Esophagus squamous epithelium (tissue), 4 donors: Measurements from ENCODE around the gene LHB.

ENCODE experiments used
- POLR2A ChIP-seq, 4 donors: fragments of 450-650 bp; IDR thresholded peaks; one replicate each; pipeline ENCODE4 v1.6.1; 2017; ENCODE audit warnings: antibody characterized with exemption in 4 of 4, mild to moderate bottlenecking in 4 of 4, moderate library complexity in 3 of 4
- TF ChIP-seq, protein P1 (sequence below), 6 experiments: fragments of 450-650 bp in 4 of 6; fragments of 200-600 bp in 2 of 6; sonication (generic) in 2 of 6; IDR thresholded peaks; one replicate each; pipeline ENCODE4 v1.5.1; 2016 to 2019; ENCODE audit warnings: antibody characterized with exemption in 6 of 6, mild to moderate bottlenecking in 4 of 6, moderate library complexity in 4 of 6

DNA sequence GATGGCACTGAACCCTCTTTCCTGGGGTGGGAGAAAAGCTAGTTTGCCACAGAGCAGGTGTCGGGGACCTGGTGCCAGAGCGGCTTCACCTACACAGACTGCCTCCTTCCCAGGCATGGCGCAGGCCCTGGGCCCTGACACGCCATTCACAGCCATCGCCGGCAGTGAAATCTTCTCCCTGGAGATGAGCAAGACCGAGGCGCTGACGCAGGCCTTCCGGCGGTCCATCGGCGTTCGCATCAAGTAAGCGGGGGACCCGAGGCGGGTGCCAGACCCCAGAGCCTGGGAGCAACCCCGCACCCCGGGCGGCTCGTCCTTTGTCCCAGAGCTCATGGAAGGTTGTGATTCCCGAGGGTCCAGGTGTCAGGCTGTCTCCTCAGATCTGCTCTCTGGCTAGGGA lies 10.0 kb downstream of the LHB start:
- TF ChIP-seq, protein P1, sequence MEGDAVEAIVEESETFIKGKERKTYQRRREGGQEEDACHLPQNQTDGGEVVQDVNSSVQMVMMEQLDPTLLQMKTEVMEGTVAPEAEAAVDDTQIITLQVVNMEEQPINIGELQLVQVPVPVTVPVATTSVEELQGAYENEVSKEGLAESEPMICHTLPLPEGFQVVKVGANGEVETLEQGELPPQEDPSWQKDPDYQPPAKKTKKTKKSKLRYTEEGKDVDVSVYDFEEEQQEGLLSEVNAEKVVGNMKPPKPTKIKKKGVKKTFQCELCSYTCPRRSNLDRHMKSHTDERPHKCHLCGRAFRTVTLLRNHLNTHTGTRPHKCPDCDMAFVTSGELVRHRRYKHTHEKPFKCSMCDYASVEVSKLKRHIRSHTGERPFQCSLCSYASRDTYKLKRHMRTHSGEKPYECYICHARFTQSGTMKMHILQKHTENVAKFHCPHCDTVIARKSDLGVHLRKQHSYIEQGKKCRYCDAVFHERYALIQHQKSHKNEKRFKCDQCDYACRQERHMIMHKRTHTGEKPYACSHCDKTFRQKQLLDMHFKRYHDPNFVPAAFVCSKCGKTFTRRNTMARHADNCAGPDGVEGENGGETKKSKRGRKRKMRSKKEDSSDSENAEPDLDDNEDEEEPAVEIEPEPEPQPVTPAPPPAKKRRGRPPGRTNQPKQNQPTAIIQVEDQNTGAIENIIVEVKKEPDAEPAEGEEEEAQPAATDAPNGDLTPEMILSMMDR (IDR thresholded peaks at IDR 0.05) = no peak
- no peak for TF ChIP-seq POLR2A (IDR thresholded peaks at IDR 0.05)
